Brain microvascular endothelial cell (primary cell): ENCODE data around the gene CALML3.

Experiments
- DNase-seq: peaks from one replicate; pipeline ENCODE4 v3.0.0-alpha.2; 2020
- H3K27ac ChIP-seq: fragments of 250-450 bp; sonication (Bioruptor Pico); 2 replicates; pipeline ENCODE4 v1.5.1; 2020; ENCODE audit warnings: mild to moderate bottlenecking, moderate library complexity
- H3K27me3 ChIP-seq: fragments of 250-450 bp; sonication (Bioruptor Pico); replicated peaks from 2 replicates; pipeline ENCODE4 v1.5.1; 2020; ENCODE audit warnings: mild to moderate bottlenecking
- H3K36me3 ChIP-seq: fragments of 250-450 bp; sonication (Bioruptor Pico); replicated peaks from 2 replicates; pipeline ENCODE4 v1.5.1; 2020; ENCODE audit warnings: mild to moderate bottlenecking
- H3K4me3 ChIP-seq: 2 replicates; pipeline ENCODE4 v1.5.1; 2011; ENCODE audit warnings: low read depth, mild to moderate bottlenecking, control low read depth, low read length, moderate library complexity
- in situ Hi-C: cut with HindIII; loops from 2 replicates; pipeline ENCODE4 v1.10.0; 2017; ENCODE audit warnings: low sequenced_read_pairs, low pct_ligation_motif_present
- TF ChIP-seq, protein P1 (sequence below): IDR thresholded peaks from 2 replicates; pipeline ENCODE4 v1.5.1; 2011; ENCODE audit warnings: low read depth, mild to moderate bottlenecking, moderate library complexity, low read length, control low read depth, inconsistent platforms; ENCODE audit errors: missing control alignments

CALML3 gene

DNA sequence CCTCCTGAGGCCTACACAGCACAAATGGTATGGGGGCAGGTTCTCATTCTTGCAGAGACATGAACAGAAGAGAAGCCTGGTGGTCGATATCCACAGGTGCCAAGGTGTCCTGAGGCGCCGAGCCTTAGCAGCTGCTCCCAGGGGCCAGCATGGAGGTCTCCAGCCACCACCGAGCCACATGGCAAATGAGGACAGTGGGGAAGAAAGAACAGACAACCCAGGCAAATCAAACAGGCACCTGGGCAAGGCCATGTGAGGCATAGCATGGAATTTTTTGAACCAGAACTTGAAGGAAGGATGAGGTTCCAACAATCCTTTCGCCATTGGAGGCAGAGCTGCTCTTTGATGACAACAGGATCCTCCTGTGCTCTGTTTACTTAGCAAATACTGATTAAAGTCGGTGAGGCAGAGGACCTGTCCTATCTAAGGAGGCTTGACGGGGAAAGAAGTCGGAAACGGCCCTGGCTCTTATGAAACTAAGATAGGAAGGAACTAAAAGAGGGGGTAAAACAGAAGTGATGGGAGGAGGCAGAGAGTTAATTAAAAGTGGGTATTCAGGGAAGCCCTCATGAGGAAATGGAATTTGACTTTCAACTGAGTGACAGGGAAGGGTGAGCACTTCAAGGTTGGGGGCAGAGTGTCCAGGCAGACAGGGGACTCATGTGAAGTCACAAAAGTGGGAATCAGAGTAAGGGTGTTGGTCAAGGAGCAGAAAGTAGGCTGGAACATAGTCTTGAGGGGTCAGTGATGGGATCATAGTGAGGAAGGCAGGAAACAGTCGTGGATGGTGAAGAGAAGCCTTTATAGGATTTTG, 8.6 kb upstream of the CALML3 start:
- H3K4me3 ChIP-seq = no peak overlapping the region
- no peaks in the 10 kb centered on the region for H3K36me3 ChIP-seq
- DNase-seq = no peak
- in situ Hi-C loops = no loop called here
- TF ChIP-seq, protein P1, sequence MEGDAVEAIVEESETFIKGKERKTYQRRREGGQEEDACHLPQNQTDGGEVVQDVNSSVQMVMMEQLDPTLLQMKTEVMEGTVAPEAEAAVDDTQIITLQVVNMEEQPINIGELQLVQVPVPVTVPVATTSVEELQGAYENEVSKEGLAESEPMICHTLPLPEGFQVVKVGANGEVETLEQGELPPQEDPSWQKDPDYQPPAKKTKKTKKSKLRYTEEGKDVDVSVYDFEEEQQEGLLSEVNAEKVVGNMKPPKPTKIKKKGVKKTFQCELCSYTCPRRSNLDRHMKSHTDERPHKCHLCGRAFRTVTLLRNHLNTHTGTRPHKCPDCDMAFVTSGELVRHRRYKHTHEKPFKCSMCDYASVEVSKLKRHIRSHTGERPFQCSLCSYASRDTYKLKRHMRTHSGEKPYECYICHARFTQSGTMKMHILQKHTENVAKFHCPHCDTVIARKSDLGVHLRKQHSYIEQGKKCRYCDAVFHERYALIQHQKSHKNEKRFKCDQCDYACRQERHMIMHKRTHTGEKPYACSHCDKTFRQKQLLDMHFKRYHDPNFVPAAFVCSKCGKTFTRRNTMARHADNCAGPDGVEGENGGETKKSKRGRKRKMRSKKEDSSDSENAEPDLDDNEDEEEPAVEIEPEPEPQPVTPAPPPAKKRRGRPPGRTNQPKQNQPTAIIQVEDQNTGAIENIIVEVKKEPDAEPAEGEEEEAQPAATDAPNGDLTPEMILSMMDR = no peak
- no peak overlapping the region for H3K27ac ChIP-seq
- peaks cover 2% of the 10 kb centered on the region for H3K27me3 ChIP-seq

DNA sequence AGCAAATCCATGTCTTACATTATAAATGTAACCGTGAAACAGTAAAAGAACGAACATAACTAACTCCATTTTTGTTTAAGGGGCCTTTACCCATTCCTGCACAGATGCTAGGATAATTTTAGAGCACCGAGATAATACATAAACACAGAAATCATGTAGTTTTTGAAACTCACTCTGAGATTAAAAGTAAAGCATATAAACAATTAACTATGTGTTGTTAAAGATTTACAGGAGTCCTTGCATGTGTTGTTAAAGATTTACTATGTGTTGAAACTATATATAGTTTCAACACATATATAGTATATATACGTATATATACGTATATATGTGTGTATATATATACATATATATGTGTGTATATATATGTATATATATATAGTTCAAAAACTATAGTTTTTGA, 7.2 kb upstream of the CALML3 start:
- H3K27me3 ChIP-seq = no peaks in the 10 kb centered on the region
- H3K36me3 ChIP-seq = no peaks in the 10 kb centered on the region
- no peak overlapping the region for H3K27ac ChIP-seq
- TF ChIP-seq, protein P1 = no peak
- no peak overlapping the region for H3K4me3 ChIP-seq
- in situ Hi-C loops = no loop called here
- no peak for DNase-seq

DNA sequence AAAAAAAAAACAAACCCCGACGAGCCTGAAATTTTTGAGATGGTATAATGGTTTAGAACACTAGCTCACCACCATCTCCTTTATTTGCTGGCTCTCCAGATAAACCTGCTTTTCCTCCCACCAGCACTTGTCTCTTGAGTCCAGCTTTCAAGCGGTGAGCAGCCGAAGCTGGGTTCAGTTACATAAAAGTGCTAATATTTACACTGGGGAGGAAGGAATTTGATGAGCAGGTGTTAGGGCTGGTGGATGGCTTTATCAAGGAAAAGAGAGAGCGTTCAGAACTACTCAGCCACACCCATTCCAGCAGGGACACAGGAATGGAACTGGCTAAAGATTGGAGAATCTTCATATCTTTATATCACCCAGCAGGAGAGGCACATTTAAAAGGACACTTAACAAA, 6.6 kb upstream of the CALML3 start:
- Histone ChIP-seq H3K27me3 (no peaks in the 10 kb centered on the region), H3K27ac (no peak overlapping the region), H3K36me3 (no peaks in the 10 kb centered on the region), H3K4me3 (no peak overlapping the region)
- in situ Hi-C loops = no loop called here
- DNase-seq = no peak
- TF ChIP-seq, protein P1 = no peak

DNA sequence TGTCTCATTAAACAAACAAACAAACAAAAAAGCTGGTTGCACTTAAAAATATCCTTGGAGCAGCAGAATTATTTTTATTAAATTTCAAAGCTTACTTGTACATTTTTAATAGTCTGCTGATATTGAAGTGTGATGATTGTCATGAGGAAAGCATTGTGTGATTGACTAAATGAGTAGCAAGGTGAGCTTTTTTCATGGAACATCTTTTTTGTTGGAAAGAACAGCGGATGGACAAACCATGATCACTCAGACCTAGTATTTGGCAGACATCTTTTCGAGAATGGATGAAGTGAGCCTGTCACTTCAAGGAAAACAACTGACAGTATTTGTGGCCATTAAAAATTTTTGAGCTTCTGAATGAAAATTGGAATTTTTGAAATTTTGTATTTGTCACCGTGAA, 5.7 kb upstream of the CALML3 start:
- H3K27me3 ChIP-seq = no peaks in the 10 kb centered on the region
- TF ChIP-seq, protein P1 = no peak
- in situ Hi-C loops = no loop called here

DNA sequence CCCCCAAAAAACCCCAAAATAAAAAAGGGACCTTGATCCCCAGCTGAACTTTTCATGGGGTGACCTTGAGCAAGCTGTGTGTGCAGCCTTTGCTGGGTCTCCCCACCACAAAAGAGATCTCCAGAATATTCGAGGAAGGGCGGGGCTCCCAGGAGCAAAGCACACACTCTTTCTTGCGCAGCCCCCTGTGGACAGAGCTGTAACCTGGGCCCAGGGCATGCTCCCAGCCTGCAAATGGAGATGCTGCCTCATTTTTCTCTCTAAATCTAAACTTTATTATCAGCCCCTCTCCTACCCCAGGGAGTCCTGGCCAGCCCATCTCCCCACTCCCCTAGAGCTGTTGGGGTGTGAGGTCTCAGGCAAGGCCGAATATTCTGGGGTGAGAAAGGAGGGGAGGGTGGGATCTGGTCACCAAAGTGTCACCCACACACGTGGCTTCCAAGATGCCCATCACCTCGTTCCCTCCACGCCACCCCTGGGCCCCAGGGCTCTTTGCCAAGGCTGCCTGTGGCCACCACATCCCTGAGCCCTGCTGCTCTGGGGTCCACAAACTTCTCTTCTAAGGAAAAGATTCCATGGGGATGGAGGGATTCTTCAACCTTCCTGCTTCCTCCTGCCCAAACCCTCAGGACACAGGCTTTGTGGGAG, 1.7 kb upstream of the CALML3 start:
- H3K27ac ChIP-seq = no peak overlapping the region
- DNase-seq = no peak
- no peaks in the 10 kb centered on the region for H3K36me3 ChIP-seq
- in situ Hi-C loops = no loop called here
- TF ChIP-seq, protein P1 = no peak
- no peaks in the 10 kb centered on the region for H3K27me3 ChIP-seq
- no peak overlapping the region for H3K4me3 ChIP-seq

More for the DNA sequence above, 5.7 kb upstream of the CALML3 start:
- Histone ChIP-seq H3K4me3 (no peak overlapping the region), H3K27ac (no peak overlapping the region), H3K36me3 (no peaks in the 10 kb centered on the region)
- DNase-seq = no peak
